Measurements from ENCODE around the gene KIF27.

DNA sequence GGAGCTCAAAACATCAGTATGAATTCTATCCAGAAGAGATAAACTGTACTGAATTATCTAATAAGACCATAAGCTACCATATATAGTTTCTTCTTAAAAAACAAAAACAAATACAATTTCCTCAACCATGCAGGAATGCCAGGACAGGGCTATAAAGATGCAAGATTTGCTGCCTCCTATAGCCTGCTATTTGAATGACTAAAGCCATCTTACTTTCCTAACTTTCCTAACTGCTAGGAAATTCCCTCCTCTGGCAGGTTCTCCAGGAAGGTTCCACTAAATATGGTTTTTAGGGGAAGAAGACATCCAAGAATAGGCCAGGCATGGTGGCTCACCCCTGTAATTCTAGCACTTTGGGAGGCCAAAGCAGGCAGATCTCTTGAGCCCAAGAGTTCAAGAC is 15.1 kb downstream of the KIF27 start:
- TF ChIP-seq, protein P1, sequence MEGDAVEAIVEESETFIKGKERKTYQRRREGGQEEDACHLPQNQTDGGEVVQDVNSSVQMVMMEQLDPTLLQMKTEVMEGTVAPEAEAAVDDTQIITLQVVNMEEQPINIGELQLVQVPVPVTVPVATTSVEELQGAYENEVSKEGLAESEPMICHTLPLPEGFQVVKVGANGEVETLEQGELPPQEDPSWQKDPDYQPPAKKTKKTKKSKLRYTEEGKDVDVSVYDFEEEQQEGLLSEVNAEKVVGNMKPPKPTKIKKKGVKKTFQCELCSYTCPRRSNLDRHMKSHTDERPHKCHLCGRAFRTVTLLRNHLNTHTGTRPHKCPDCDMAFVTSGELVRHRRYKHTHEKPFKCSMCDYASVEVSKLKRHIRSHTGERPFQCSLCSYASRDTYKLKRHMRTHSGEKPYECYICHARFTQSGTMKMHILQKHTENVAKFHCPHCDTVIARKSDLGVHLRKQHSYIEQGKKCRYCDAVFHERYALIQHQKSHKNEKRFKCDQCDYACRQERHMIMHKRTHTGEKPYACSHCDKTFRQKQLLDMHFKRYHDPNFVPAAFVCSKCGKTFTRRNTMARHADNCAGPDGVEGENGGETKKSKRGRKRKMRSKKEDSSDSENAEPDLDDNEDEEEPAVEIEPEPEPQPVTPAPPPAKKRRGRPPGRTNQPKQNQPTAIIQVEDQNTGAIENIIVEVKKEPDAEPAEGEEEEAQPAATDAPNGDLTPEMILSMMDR (IDR thresholded peaks at IDR 0.05; ENCODE audit: low read length): no peak
- TF ChIP-seq EZH2 (IDR thresholded peaks at IDR 0.05; ENCODE audit: borderline replicate concordance, low read length): no peak

Data from OCI-LY1 (cell line).